A549 treated with AZD9567 at 1 μM for 4 hours (cell line): ENCODE results near the gene ANP32B. TPM values are rescaled to one million over a fixed set of nuclear protein-coding genes. Genes with fewer than 3 reads are reported as not detected.

Source experiments
- total RNA-seq: library from RNA; stranded (reverse); fragments of 200-300 nt; extraction: Qiagen RNA extraction; gene quantifications from 5 replicates; pipeline ENCODE4 v1.2.3, GENCODE V29; 2022; ENCODE audit not compliant: insufficient read depth

Gene ANP32B
- total RNA-seq: 251 to 282 TPM (median 270 TPM) in 5 replicates

GRCh38 chr9:97982683-97983588, at the start of gene ANP32B:
Gene ANP32B, plus strand, starts transcription at chr9:97983341. Its CDS starts 215 bp downstream, at chr9:97983556.

GRCh38 chr9:97938081-97938644, 45.0 kb upstream of the ANP32B start, which contains the start of gene HEMGN:
Gene HEMGN, minus strand, starts transcription at chr9:97938172. Its CDS starts 36 bp downstream, at chr9:97938136.

GRCh38 chr9:98056269-98057137, 73.4 kb downstream of the ANP32B start, which contains the start of gene NANS:
Gene NANS, plus strand, starts transcription at chr9:98056732. Its CDS starts 77 bp downstream, at chr9:98056809.

Other genes with a start within 250 kb of the ANP32B start
- gene FOXE1, start 130.1 kb upstream of the ANP32B start, total RNA-seq: 2.4 to 3.7 TPM (median 3.5 TPM) in 5 replicates
- gene TRMO, start 60.8 kb upstream of the ANP32B start, total RNA-seq: 12.3 to 15.3 TPM (median 13.0 TPM) in 5 replicates
- not detected in 5 replicates for gene HEMGN, start 45.2 kb upstream of the ANP32B start, total RNA-seq
- 67.7 to 76.3 TPM (median 74.4 TPM) in 5 replicates for gene NANS, start 73.4 kb downstream of the ANP32B start, total RNA-seq
- gene TRIM14, start 135.9 kb downstream of the ANP32B start, total RNA-seq: 11.1 to 13.2 TPM (median 11.7 TPM) in 5 replicates
- gene CORO2A, start 209.3 kb downstream of the ANP32B start, total RNA-seq: 0.79 to 1.2 TPM (median 1.1 TPM) in 5 replicates